Mucosa of stomach (tissue), 1 donor: ENCODE data around the gene SUMF1.

Source experiments
- H3K27me3 ChIP-seq: one replicate; pipeline ENCODE4 v1.7.0; 2013; ENCODE audit warnings: mild to moderate bottlenecking, low read length; ENCODE audit not compliant: control insufficient read depth, insufficient read depth
- H3K36me3 ChIP-seq: one replicate; pipeline ENCODE4 v1.7.0; 2013; ENCODE audit warnings: low read length; ENCODE audit not compliant: control insufficient read depth, insufficient read depth
- H3K4me1 ChIP-seq: one replicate; pipeline ENCODE4 v1.7.0; 2013; ENCODE audit warnings: mild to moderate bottlenecking, low read length; ENCODE audit not compliant: control insufficient read depth, insufficient read depth
- H3K4me3 ChIP-seq: one replicate; pipeline ENCODE4 v1.7.0; 2013; ENCODE audit warnings: low read length
- H3K9ac ChIP-seq: one replicate; pipeline ENCODE4 v1.7.0; 2013; ENCODE audit warnings: mild to moderate bottlenecking, low read length, moderate library complexity
- H3K9me3 ChIP-seq: one replicate; pipeline ENCODE4 v1.7.0; 2013; ENCODE audit warnings: mild to moderate bottlenecking, low read length, moderate library complexity; ENCODE audit not compliant: control insufficient read depth
- donor health status: Pancreatic carcinoma.

Gene SUMF1

GRCh38 chr3:4506559-4507023 is 39.5 kb upstream of the SUMF1 start:
- Histone ChIP-seq H3K9me3 (no peaks in the 10 kb centered on the region), H3K27me3 (no peaks in the 10 kb centered on the region), H3K4me3 (no peak overlapping the region), H3K36me3 (no peaks in the 10 kb centered on the region), H3K9ac (no peak overlapping the region), H3K4me1 (peaks cover 22% of the 10 kb centered on the region)

DNA sequence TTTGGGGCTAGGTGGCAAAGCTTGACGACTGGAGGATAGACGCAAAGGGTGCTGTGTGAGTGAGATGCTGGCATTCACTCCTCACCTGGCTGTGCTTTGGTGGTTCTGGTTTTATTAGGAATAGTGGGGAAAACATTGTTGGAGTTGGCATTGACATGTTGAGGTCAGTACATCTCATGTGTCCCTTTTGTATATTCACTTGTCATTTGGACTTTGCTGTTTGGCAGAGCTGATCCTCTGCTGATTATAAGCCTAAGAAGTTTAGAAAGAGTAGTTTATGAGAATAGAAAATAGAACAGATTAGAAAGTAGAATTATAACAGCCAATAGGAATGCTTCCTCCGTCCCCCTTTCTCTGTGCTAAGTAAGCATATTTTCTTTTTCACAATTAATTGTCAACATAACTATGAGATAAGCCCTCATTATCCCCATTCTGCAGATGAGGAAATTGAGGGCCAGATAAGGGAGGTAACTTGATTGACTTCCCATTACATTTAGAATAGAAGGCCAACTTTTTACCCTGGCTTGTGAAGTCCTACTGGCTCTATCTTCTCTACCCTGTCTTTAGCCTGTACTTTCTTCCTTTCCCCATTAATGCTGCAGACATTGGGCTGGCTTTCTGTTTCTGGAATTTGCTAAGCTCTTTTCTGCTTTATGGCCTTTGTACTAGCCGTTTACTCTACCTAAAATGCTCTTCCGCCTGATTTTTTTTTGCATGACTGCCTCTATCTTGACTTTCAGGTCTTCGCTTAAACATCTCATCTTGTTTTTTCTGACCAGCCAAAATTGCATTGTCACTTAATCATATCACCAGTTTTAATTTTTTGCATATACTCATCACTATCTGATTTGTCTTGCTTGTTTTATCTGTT is 38.9 kb upstream of the SUMF1 start:
- Histone ChIP-seq H3K27me3 (no peaks in the 10 kb centered on the region), H3K9ac (no peak overlapping the region), H3K4me3 (no peak overlapping the region), H3K36me3 (no peaks in the 10 kb centered on the region), H3K4me1 (peaks cover 26% of the 10 kb centered on the region), H3K9me3 (no peaks in the 10 kb centered on the region)

GRCh38 chr3:4504340-4505261 is 37.5 kb upstream of the SUMF1 start:
- Histone ChIP-seq H3K9ac (no peak overlapping the region), H3K27me3 (no peaks in the 10 kb centered on the region), H3K9me3 (no peaks in the 10 kb centered on the region), H3K4me1 (peaks cover 26% of the 10 kb centered on the region), H3K36me3 (no peaks in the 10 kb centered on the region), H3K4me3 (no peak overlapping the region)

GRCh38 chr3:4503050-4503449 is 36.0 kb upstream of the SUMF1 start:
- peaks cover 26% of the 10 kb centered on the region for H3K4me1 ChIP-seq

GRCh38 chr3:4501927-4502326 is 34.9 kb upstream of the SUMF1 start:
- H3K36me3 ChIP-seq, result no peaks in the 10 kb centered on the region
- no peaks in the 10 kb centered on the region for H3K27me3 ChIP-seq
- H3K9ac ChIP-seq, result no peak overlapping the region
- H3K4me1 ChIP-seq, result peaks cover 26% of the 10 kb centered on the region
- H3K9me3 ChIP-seq, result no peaks in the 10 kb centered on the region
- no peak overlapping the region for H3K4me3 ChIP-seq

More at GRCh38 chr3:4503050-4503449, 36.0 kb upstream of the SUMF1 start:
- H3K4me3 ChIP-seq, result no peak overlapping the region
- no peaks in the 10 kb centered on the region for H3K27me3 ChIP-seq
- H3K36me3 ChIP-seq, result no peaks in the 10 kb centered on the region
- H3K9me3 ChIP-seq, result no peaks in the 10 kb centered on the region
- no peak overlapping the region for H3K9ac ChIP-seq

GRCh38 chr3:4501437-4501836 is 34.4 kb upstream of the SUMF1 start:
- Histone ChIP-seq H3K9me3 (no peaks in the 10 kb centered on the region), H3K27me3 (no peaks in the 10 kb centered on the region), H3K9ac (no peak overlapping the region), H3K4me3 (no peak overlapping the region), H3K4me1 (peaks cover 26% of the 10 kb centered on the region), H3K36me3 (no peaks in the 10 kb centered on the region)

DNA sequence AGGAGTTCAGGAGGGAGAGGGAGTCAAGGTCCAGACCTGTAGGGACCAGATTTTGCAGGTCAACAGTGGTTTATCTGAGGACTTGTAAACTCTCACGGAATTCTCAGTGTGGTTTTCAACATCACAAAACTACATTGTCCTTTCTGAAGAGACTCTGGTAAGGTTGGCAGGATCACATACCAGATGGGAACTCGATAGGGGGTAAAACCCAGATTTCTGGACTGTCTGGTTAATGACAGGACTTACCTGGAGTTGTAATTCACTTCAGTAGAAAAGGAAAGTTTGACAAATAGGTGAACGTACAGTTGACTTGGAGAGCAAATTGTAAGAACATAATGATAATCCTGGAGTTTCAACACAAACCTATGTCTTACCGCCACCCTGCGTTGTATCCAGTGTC is 31.4 kb upstream of the SUMF1 start:
- H3K9me3 ChIP-seq, result no peaks in the 10 kb centered on the region
- H3K4me1 ChIP-seq, result peaks cover 23% of the 10 kb centered on the region
- no peak overlapping the region for H3K4me3 ChIP-seq
- H3K36me3 ChIP-seq, result no peaks in the 10 kb centered on the region
- H3K27me3 ChIP-seq, result no peaks in the 10 kb centered on the region
- no peak overlapping the region for H3K9ac ChIP-seq

GRCh38 chr3:4497843-4498324 is 30.8 kb upstream of the SUMF1 start:
- Histone ChIP-seq H3K36me3 (no peaks in the 10 kb centered on the region), H3K4me1 (peaks cover 18% of the 10 kb centered on the region), H3K27me3 (no peaks in the 10 kb centered on the region), H3K9me3 (no peaks in the 10 kb centered on the region), H3K4me3 (no peak overlapping the region), H3K9ac (no peak overlapping the region)

GRCh38 chr3:4497005-4497692 is 30.1 kb upstream of the SUMF1 start:
- H3K36me3 ChIP-seq, result no peaks in the 10 kb centered on the region
- no peaks in the 10 kb centered on the region for H3K9me3 ChIP-seq
- H3K27me3 ChIP-seq, result no peaks in the 10 kb centered on the region
- peaks cover 20% of the 10 kb centered on the region for H3K4me1 ChIP-seq
- H3K9ac ChIP-seq, result no peak overlapping the region
- H3K4me3 ChIP-seq, result no peak overlapping the region

- Histone ChIP-seq H3K4me3 (no peak overlapping the region), H3K36me3 (no peaks in the 10 kb centered on the region), H3K4me1 (peaks cover 21% of the 10 kb centered on the region), H3K27me3 (no peaks in the 10 kb centered on the region), H3K9me3 (no peaks in the 10 kb centered on the region), H3K9ac (no peak overlapping the region)
These were observed 29.0 kb upstream of the SUMF1 start for GRCh38 chr3:4496087-4496452.

DNA sequence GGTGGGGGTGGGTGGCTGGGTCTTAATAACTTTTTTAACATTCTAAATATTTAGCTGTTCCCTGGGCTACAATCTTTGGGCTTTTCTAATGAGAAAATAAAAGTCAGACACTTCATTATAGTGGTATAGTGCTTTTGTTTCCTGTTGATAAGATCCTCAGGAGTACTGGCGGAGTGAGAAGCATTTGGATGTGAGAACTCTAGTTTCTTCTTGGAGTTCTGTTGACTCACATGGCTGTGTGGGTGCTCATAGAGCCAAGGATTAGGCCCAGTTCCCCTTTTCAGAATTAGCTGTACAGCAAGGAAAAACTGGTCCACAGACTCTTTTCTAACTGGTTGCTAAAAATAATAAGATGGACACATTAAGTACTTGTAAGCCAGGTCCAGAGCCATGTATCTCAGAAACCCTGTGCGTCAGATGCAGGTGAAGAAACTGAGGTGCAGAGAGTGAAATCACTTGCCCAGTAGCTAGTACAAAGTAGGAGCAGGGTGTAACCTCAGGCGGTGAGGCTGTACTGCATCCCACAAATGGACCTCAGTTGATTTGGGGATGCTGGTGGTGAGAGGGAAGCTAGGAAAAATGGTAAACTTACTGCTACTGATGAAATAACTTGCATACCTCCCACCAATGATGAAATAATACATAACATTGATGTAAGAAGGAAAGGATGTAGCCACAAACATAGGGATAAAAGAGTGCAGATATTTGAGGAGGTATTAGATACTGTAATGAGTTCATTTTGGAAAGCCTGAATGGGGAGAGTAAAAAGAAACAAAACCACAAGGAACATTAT is 28.4 kb upstream of the SUMF1 start:
- H3K4me3 ChIP-seq, result no peak overlapping the region
- no peaks in the 10 kb centered on the region for H3K27me3 ChIP-seq
- H3K36me3 ChIP-seq, result no peaks in the 10 kb centered on the region
- no peaks in the 10 kb centered on the region for H3K9me3 ChIP-seq
- peaks cover 21% of the 10 kb centered on the region for H3K4me1 ChIP-seq
- H3K9ac ChIP-seq, result peak overlapping the region; percentile 75
